Activated CD8-positive, alpha-beta memory T cell treated with anti-CD3 and anti-CD28 coated beads for 1 hour (primary cell): ENCODE results near the gene UGP2.
"Not testable (repeated sequence)": the region's sequence is repeated elsewhere in the genome, so short reads cannot be mapped to it uniquely, and the experiment has no call there.

Experiments
- DNase-seq, 2 donors: peaks; one replicate each; pipeline ENCODE4 v3.0.0-alpha.2; 2020; ENCODE audit warnings: low read depth in 1 of 2; ENCODE audit errors: extremely low read depth in 1 of 2

The UGP2 gene

GRCh38 chr2:63840081-63840784 is 1.5 kb upstream of the UGP2 start:
- DNase-seq = peak in 1 of 2 donors; percentile 8

DNA sequence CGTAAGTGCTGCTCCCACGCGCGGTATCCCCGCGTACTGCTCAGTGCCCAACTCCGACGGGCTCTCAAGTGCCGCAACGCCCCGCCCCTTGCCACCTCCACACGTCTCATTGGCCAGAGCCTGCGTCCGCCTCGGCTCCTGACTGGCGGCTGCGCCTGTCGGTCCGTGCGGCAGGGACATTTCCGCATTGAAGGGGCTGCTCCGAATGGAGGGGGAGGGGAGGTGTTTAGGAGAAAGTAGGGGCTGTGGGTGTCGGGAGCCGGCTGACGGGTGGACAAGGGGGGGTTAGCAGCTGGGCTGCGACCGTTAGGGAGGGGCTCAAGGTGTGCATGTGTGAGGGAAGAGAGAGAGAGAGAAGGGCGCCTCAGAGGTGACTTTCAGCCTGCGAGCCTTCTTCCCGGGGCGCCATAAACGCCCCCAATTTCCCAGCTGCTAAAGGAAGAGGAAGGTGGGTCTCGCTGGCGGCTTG is 877 bp upstream of the UGP2 start:
- peak; percentile 94 to 96 for DNase-seq

DNA sequence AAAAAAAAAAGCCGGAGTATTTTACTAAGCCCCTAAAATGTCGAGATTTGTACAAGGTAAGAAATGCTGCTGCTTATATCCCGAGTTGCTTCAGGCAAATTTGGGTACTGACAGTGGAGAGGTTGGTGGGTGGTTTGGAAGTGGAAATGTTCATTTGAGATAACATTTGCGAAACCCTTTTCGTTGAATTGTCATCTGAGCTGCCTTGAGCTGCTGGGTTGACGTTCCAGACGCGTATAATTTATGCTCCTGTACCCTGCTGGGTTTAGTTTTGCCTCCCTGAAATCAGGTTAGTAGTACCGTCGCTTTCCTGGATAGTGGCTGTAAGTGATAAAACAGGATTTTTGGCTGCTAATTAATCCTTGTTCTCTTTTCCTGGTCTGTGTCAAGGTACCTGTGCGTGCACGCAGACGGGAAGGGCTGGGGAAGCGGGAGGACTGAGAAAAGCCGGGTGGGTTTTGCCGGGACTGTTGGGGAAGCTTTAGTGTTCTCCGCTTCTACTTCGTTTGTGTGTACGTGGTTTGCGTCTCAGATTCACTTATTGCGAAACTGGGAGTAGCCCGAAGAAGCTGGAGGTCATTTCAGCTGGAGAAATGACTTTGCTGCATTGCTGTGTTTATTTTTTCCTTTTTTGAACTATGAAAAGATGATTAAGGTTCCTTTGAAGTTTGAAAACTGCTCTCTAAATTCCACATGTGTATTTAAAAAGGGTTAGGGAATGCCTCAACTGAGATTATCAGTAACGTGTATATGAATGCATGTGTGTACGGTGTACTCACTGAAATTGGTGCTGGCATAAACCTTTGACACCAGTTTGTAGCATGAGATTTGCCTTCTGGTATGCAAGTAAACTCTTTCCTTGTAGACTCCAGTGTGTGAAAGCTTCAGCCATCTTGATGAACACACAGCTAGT is 709 bp downstream of the UGP2 start:
- DNase-seq = no peak

DNA sequence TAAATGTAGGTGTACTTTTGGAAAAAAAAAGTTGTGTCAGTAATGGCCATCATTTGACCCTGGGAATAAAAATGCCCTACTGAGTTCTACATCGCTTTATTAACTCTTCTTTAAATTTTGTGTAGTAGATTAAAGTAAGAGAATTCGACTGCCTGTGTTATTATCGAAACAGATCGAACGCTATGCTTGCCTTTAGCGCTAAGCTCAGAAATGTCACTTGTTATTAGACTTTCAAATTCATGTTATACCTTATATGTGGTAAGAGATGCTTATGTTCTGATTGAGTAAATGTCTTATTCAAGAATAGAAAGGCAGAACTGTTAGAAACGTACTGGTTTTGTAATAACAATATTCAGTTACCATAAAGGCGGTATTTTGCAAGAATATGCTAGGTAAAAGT is 1.4 kb downstream of the UGP2 start:
- no peak for DNase-seq

- no peak for DNase-seq
Measured at GRCh38 chr2:63843791-63844190, 2.1 kb downstream of the UGP2 start.

GRCh38 chr2:63844616-63845015 is 2.9 kb downstream of the UGP2 start:
- no peak for DNase-seq

DNA sequence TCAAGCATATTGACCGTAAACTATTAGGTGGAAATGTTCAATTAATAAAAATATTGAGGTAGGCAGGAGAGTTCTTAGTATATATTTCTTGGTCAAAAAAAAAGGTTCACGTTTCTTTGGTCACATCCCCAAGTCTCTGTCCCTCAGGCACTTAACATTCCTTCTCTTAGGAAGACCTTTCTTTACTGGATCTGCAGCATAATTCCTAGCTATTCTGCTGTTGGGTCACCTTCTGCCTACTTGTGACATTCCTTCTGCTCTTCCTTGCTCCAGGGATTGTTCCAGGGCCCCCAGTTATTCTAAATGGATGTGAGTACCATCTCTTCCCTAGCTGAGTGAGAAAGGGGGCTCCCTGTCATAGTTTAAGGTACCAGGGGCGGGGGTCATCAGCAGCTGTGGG is 4.2 kb downstream of the UGP2 start:
- DNase-seq = no peak

- no peak for DNase-seq
Measured at GRCh38 chr2:63846487-63846886, 4.8 kb downstream of the UGP2 start.

- not testable (repeated sequence) for DNase-seq
Measured at GRCh38 chr2:63847571-63847970, 5.9 kb downstream of the UGP2 start.

DNA sequence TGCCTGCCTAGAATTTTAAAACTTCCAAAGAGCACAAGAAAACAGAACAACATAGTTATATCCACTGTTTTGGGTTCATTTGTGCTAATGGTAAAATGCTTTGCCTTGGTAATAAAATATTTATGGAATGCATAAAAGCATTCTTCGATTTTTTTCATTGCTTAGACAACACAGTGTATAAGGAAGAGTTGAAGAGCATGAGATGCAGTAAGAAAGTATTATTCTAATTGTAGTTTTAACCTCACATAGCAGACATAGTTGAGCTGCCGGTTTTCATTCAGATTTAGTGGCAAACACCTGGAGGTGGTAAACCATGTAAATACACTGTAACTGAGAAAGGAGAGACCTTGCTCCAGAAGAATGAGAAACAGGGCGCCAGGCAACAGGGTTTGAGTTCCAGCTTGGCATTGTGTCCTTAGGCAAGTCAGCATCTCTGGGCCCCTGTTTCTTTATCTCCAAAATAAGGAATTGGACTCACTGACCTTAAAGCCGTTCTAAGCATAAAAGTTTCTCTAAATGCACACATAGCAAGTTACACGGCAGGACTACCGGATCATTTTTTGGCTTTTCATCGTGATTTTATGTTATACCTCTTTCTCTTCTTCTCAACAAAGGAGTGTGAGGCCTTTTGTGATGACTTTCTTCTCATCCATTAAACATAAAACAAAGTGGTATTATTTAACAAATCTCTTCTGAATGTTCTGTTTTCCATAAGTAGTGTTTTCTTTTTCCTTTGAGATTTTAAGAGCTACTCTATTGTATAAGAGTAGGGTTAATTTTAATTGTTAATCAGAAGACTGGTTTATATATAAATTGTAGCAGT is 7.9 kb downstream of the UGP2 start:
- no peak for DNase-seq

DNA sequence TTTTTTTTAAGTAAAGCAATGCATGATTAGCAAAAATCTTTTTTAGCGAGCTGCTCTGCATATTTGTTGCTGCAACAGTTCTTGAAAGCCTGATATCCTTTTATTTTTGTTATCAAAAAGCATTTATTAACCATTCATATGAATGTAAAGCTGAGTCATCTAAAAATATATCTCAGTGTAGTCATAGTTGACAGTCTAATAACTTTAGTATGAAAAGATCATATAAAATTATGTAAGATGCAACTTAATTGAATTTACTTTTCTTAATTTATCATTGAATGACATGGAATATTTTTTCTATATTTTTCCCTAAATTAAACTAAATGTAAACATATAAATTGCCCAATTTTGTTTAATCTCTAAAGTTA is 8.5 kb downstream of the UGP2 start:
- no peak for DNase-seq

GRCh38 chr2:63850649-63851048 is 9.0 kb downstream of the UGP2 start:
- DNase-seq = no peak

DNA sequence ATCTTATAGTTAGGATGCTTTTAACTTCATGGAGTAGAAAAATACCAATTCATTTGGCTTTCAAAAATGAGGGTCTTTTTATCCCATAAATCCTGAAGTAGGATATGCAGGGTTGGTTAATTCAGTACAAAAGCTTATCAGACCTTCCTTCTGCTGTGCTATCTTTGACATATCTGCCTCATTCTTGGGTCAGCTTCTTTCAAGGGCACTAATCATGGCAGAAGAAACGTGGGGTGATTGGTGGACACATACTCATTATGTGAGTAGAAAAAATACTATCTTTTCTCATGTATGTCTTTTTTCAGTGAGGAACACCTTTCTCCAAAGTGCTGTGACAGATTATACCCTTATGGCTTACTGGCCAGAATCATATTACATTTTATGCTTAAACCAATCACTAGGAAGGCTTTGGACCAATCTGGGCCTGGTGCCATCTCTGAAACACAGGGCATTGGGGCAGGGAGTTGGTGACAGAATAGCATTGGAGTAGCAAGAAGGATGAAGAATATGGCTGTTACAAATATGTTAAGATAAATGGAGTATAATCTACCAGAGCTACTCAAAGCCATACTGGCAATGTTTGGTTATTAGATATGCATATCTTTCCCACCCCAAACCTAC is 10.1 kb downstream of the UGP2 start:
- no peak for DNase-seq

DNA sequence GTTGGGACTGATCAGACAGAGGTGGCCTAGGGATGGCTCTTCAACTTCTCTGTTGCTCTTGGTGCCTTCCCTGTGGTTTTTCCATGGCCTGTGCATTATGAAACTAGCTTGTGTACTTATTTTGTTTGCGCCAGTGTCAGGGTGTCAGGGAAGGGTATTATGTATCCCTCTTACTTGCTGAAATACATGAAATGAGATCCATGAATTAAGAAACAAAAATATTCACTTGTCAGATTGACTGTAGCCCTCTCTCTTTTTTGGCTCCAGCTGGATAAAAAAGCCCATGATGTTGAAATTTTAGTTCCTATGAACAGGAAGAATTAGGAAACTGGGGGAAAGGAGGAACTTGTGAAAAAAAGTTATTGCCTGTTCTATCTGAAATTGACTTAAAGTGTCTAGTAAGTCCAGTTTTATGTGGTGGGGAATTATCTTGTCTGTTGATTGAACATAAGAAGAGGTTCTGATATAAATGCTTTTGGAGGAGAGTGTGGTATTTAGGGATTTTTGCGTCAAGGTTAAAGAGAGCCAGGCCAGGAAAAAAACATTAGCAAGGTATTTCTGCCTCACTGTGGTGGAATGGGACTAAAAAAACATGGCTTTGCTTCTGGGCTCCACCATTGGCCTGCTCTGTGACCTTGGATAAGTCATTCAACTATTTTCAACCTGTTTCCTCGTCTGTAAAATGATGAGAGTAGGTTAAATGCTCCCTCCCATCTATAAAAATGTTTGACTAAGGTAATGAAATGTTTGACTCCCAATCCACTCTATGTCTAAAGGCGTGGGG is 12.0 kb downstream of the UGP2 start:
- no peak for DNase-seq

DNA sequence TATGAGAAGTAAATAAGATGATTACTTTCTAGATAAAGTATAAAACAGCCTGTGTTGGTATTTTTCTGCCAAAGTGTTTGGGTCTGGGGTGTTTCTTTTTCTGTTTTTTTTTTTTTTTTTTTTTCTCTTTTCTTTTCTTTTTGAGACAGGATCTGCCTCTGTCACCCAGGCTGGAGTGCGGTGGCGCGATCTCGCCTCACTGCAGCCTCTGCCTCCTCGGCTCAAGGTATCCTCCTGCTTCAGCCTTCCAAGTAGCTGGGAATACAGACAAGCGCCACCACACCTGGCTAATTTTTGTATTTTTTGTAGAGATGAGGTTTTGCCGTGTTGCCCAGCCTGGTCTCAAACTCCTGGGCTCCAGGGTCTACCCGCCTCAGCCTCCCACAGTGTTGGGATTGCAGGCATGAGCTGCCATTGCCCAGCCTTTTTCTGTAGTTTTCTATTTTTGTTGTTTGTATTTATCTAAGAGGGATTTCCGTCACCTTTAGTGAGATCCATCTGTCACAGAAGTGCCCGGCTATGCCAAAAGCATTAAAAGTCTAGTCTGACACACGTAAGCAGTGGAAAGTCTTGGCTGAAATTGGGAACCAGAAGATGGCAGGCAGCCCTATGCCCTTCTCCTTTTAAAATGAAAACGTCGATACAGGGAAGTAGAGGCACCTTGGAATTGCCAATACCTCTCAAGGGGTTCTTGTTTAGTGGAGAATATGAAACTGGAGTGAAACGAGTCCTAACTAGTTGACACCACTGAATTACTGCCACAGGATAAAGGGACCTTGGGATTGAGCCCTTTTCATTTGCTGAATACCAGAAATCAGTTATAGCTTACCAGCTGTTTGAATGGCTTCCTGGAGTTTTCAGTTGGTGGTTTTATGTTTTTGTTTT is 14.0 kb downstream of the UGP2 start:
- no peak for DNase-seq

DNA sequence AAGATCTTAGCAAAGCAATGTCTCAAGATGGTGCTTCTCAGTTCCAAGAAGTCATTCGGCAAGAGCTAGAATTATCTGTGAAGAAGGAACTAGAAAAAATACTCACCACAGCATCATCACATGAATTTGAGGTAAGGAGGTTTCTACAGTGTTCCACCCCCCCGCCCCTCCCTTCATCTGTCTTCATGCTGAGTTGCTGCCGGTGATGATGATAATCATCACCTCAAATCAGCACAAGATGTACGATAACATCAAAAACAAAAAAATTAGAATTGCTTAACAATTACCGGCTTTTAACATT is 14.6 kb downstream of the UGP2 start:
- DNase-seq = no peak

- DNase-seq = no peak
Measured at GRCh38 chr2:63858291-63858690, 16.6 kb downstream of the UGP2 start.

- DNase-seq = peak; percentile 30 to 32
Measured at GRCh38 chr2:63861220-63861822, 19.6 kb downstream of the UGP2 start.

GRCh38 chr2:63862806-63863205 is 21.1 kb downstream of the UGP2 start:
- DNase-seq = no peak
